H9 (cell line): ENCODE data around the gene ZNF217. TPM values are rescaled to one million over a fixed set of nuclear protein-coding genes. Genes with fewer than 3 reads are reported as not detected.

Experiments
- DNase-seq: peaks from one replicate; pipeline ENCODE4 v3.0.0-alpha.2; 2017
- H2AFZ ChIP-seq: one replicate; pipeline ENCODE4 v1.6.1; 2013; ENCODE audit warnings: mild to moderate bottlenecking, low read length, control low read depth, moderate library complexity
- H2AK5ac ChIP-seq: 2 replicates; pipeline ENCODE4 v1.6.1; 2013; ENCODE audit warnings: low read length, control low read depth, mixed read lengths; ENCODE audit not compliant: insufficient read length
- H2BK120ac ChIP-seq: one replicate; pipeline ENCODE4 v1.6.1; 2013; ENCODE audit warnings: low read depth, mild to moderate bottlenecking, low read length, control low read depth, inconsistent platforms; ENCODE audit not compliant: poor library complexity, severe bottlenecking
- H2BK12ac ChIP-seq: 2 replicates; pipeline ENCODE4 v1.6.1; 2013; ENCODE audit warnings: low read length, control low read depth, mixed read lengths, low read depth; ENCODE audit not compliant: insufficient read length
- H2BK15ac ChIP-seq: 2 replicates; pipeline ENCODE4 v1.6.1; 2013; ENCODE audit warnings: low read depth, low read length, control low read depth
- H2BK20ac ChIP-seq: one replicate; pipeline ENCODE4 v1.6.1; 2013; ENCODE audit warnings: low read depth, mild to moderate bottlenecking, low read length, control low read depth, inconsistent platforms; ENCODE audit not compliant: poor library complexity, severe bottlenecking
- H2BK5ac ChIP-seq: 2 replicates; pipeline ENCODE4 v1.6.1; 2013; ENCODE audit warnings: low read length, control low read depth, mixed read lengths; ENCODE audit not compliant: insufficient read length
- H3K14ac ChIP-seq: 2 replicates; pipeline ENCODE4 v1.6.1; 2013; ENCODE audit warnings: low read length, control low read depth; ENCODE audit not compliant: insufficient read depth
- H3K18ac ChIP-seq: 2 replicates; pipeline ENCODE4 v1.6.1; 2013; ENCODE audit warnings: low read depth, mild to moderate bottlenecking, mixed read lengths, low read length, control low read depth; ENCODE audit not compliant: insufficient read length
- H3K23ac ChIP-seq: 2 replicates; pipeline ENCODE4 v1.6.1; 2013; ENCODE audit warnings: low read length, control low read depth, mixed read lengths, low read depth; ENCODE audit not compliant: insufficient read length
- H3K23me2 ChIP-seq: 2 replicates; pipeline ENCODE4 v1.6.1; 2013; ENCODE audit warnings: low read depth, mild to moderate bottlenecking, mixed read lengths, low read length, control low read depth; ENCODE audit not compliant: insufficient read length, poor library complexity, severe bottlenecking
- H3K27ac ChIP-seq: 2 replicates; pipeline ENCODE4 v1.5.1; 2013; ENCODE audit warnings: low read length, control low read depth, mixed read lengths, low read depth; ENCODE audit not compliant: insufficient read length
- H3K27me3 ChIP-seq: 2 replicates; pipeline ENCODE4 v1.6.1; 2013; ENCODE audit warnings: low read length, control low read depth, inconsistent platforms; ENCODE audit not compliant: insufficient read depth
- H3K4ac ChIP-seq: 2 replicates; pipeline ENCODE4 v1.6.1; 2013; ENCODE audit warnings: low read depth, mild to moderate bottlenecking, control low read depth, inconsistent platforms, low read length, moderate library complexity
- H3K4me1 ChIP-seq: 2 replicates; pipeline ENCODE4 v1.6.1; 2013; ENCODE audit warnings: low read length, control low read depth, inconsistent platforms; ENCODE audit not compliant: insufficient read depth
- H3K4me2 ChIP-seq: 2 replicates; pipeline ENCODE4 v1.6.1; 2013; ENCODE audit warnings: low read length, control low read depth, mixed read lengths; ENCODE audit not compliant: insufficient read length, insufficient read depth
- H3K56ac ChIP-seq: 2 replicates; pipeline ENCODE4 v1.6.1; 2013; ENCODE audit warnings: low read depth, mild to moderate bottlenecking, mixed read lengths, low read length, control low read depth; ENCODE audit not compliant: insufficient read length
- H3K79me1 ChIP-seq: 2 replicates; pipeline ENCODE4 v1.6.1; 2013; ENCODE audit warnings: low read depth, mild to moderate bottlenecking, moderate library complexity, low read length, control low read depth, inconsistent platforms; ENCODE audit not compliant: insufficient read depth, poor library complexity, severe bottlenecking
- H3K79me2 ChIP-seq: 2 replicates; pipeline ENCODE4 v1.6.1; 2013; ENCODE audit warnings: low read length, control low read depth, inconsistent platforms; ENCODE audit not compliant: insufficient read depth
- H3K9ac ChIP-seq: 2 replicates; pipeline ENCODE4 v1.6.1; 2013; ENCODE audit warnings: low read length, control low read depth, mixed read lengths; ENCODE audit not compliant: insufficient read length; ENCODE audit errors: extremely low read depth
- H3K9me3 ChIP-seq: one replicate; pipeline ENCODE4 v1.6.1; 2013; ENCODE audit warnings: low read depth, low read length, inconsistent platforms; ENCODE audit not compliant: control insufficient read depth
- H3T11ph ChIP-seq: one replicate; pipeline ENCODE4 v1.6.1; 2013; ENCODE audit warnings: mild to moderate bottlenecking, low read length, control low read depth, inconsistent platforms
- H4K20me1 ChIP-seq: one replicate; pipeline ENCODE4 v1.6.1; 2013; ENCODE audit not compliant: control insufficient read depth, insufficient read length, insufficient read depth
- H4K5ac ChIP-seq: 2 replicates; pipeline ENCODE4 v1.6.1; 2013; ENCODE audit warnings: low read depth, mild to moderate bottlenecking, mixed read lengths, low read length, control low read depth; ENCODE audit not compliant: insufficient read length
- H4K8ac ChIP-seq: replicated peaks from 2 replicates; pipeline ENCODE4 v1.6.1; 2013; ENCODE audit warnings: low read length, control low read depth, mixed read lengths, low read depth; ENCODE audit not compliant: insufficient read length
- H4K91ac ChIP-seq: 2 replicates; pipeline ENCODE4 v1.6.1; 2013; ENCODE audit warnings: low read depth, mild to moderate bottlenecking, moderate library complexity, mixed read lengths, low read length, control low read depth; ENCODE audit not compliant: insufficient read length
- H3K27ac Mint-ChIP-seq, 3 experiments: 2 replicates in 2 of 3; 3 replicates in 1 of 3; pipeline ENCODE4 v1.8.0; 2020 to 2021; ENCODE audit warnings: mixed read lengths in 3 of 3, mild to moderate bottlenecking in 1 of 3, moderate library complexity in 1 of 3
- H3K27me3 Mint-ChIP-seq: 2 replicates; pipeline ENCODE4 v1.8.0; 2021; ENCODE audit warnings: low read depth, mild to moderate bottlenecking, moderate library complexity, mixed read lengths
- H3K36me3 Mint-ChIP-seq, 3 experiments: 2 replicates in 2 of 3; 3 replicates in 1 of 3; pipeline ENCODE4 v1.8.0; 2020 to 2021; ENCODE audit warnings: low read depth in 3 of 3, mixed read lengths in 3 of 3; ENCODE audit not compliant: insufficient read depth in 1 of 3
- H3K4me1 Mint-ChIP-seq, 2 experiments: 2 replicates each; pipeline ENCODE4 v1.8.0; 2020; ENCODE audit warnings: mixed read lengths in 2 of 2
- H3K4me3 Mint-ChIP-seq, 2 experiments: 2 replicates in 1 of 2; 3 replicates in 1 of 2; pipeline ENCODE4 v1.8.0; 2020 to 2021; ENCODE audit warnings: mild to moderate bottlenecking in 2 of 2, mixed read lengths in 2 of 2, moderate library complexity in 1 of 2
- H3K9me3 Mint-ChIP-seq, 2 experiments: 2 replicates in 1 of 2; 3 replicates in 1 of 2; pipeline ENCODE4 v1.8.0; 2020; ENCODE audit warnings: mild to moderate bottlenecking in 2 of 2, mixed read lengths in 2 of 2, moderate library complexity in 1 of 2
- CTCF ChIP-seq: fragments of 200-600 bp; sonication (generic); conservative IDR thresholded peaks from 3 replicates; pipeline ENCODE4 v1.8.0; 2021; ENCODE audit warnings: antibody characterized with exemption, mild to moderate bottlenecking
- WGBS: extraction: QIAGEN DNeasy Blood & Tissue Kit; methylation state at CpG from one replicate; pipeline ENCODE4 v1.1.7; 2013; ENCODE audit warnings: missing lambda C conversion rate, low lambda C conversion rate, mixed read lengths; ENCODE audit not compliant: insufficient read length; ENCODE audit errors: extremely low coverage; 5-methylcytosine and 5-hydroxymethylcytosine counted together
- total RNA-seq: library from RNA; stranded (reverse); gene quantifications from 2 replicates; pipeline ENCODE4 v1.2.1, GENCODE V29; 2021

ZNF217 gene
- total RNA-seq, 1 experiment from 2014 or later: 82.8 TPM

GRCh38 chr20:53574819-53575218 lies 18.8 kb downstream of the ZNF217 start:
- peak overlapping the region; percentile 57 to 86 (median 65); a peak in 5 of 7 replicates for H3K27ac Mint-ChIP-seq
- Histone ChIP-seq H2AFZ (no peak overlapping the region), H2BK20ac (no peak overlapping the region), H2BK15ac (no peak overlapping the region), H4K8ac (no peak overlapping the region), H2BK120ac (no peak overlapping the region), H3K23me2 (no peaks in the 10 kb centered on the region), H3K14ac (no peak overlapping the region), H3K79me2 (peaks cover 50% of the 10 kb centered on the region), H3K4ac (no peak overlapping the region), H3K9me3 (no peaks in the 10 kb centered on the region), H3K18ac (no peak overlapping the region), H3K4me2 (no peak overlapping the region), H2BK12ac (no peak overlapping the region), H3K27ac (no peak overlapping the region), H4K20me1 (peaks cover 2% of the 10 kb centered on the region), H3K56ac (no peak overlapping the region), H3K4me1 (no peaks in the 10 kb centered on the region), H3K27me3 (no peaks in the 10 kb centered on the region), H3K23ac (no peak overlapping the region), H3K79me1 (peaks cover 9% of the 10 kb centered on the region), H4K5ac (no peak overlapping the region), H3T11ph (no peak overlapping the region), H3K9ac (no peak overlapping the region), H4K91ac (no peak overlapping the region), H2BK5ac (no peak overlapping the region), H2AK5ac (no peak overlapping the region)
- no peak for DNase-seq
- H3K4me3 Mint-ChIP-seq: no peak overlapping the region
- peaks cover 24 to 40% of the 10 kb centered on the region in 2 experiments for H3K4me1 Mint-ChIP-seq
- no peaks in the 10 kb centered on the region for H3K9me3 Mint-ChIP-seq
- WGBS: no CpG with 5 or more reads among the region's 6 CpGs
- peaks cover 71 to 94% (median 81%) of the 10 kb centered on the region in 3 experiments for H3K36me3 Mint-ChIP-seq
- H3K27me3 Mint-ChIP-seq: no peaks in the 10 kb centered on the region
- TF ChIP-seq CTCF: no peak
